Keratinocyte (primary cell): ENCODE results near the gene DNTTIP2. TPM values are rescaled to one million over a fixed set of nuclear protein-coding genes. Genes with fewer than 3 reads are reported as not detected.

Experiments used
- DNase-seq: peaks from one replicate; pipeline ENCODE4 v3.0.0-alpha.2; 2011; ENCODE audit warnings: low read depth, missing footprints, low spot score
- FAIRE-seq: peaks from 2 replicates; lab custom pipeline; 2011; peaks lifted over from hg19 to GRCh38; lab: Jason Lieb, UNC
- H2AFZ ChIP-seq: 2 replicates; pipeline ENCODE4 v1.6.0; 2012; ENCODE audit warnings: low read length, control low read depth, inconsistent platforms; ENCODE audit not compliant: control insufficient read depth
- H3K27ac ChIP-seq: 2 replicates; pipeline ENCODE4 v1.5.1; 2011; ENCODE audit warnings: low read length; ENCODE audit not compliant: control insufficient read depth, insufficient read depth
- H3K27me3 ChIP-seq: 3 replicates; pipeline ENCODE4 v1.6.0; 2011; ENCODE audit warnings: low read length; ENCODE audit not compliant: control insufficient read depth, insufficient read depth; ENCODE audit errors: extremely low read depth
- H3K36me3 ChIP-seq, 2 experiments: 2 replicates in 1 of 2; 3 replicates in 1 of 2; pipeline ENCODE4 v1.5.1; 2011; ENCODE audit warnings: low read length in 2 of 2, mild to moderate bottlenecking in 1 of 2; ENCODE audit not compliant: control insufficient read depth in 2 of 2, insufficient read depth in 2 of 2; ENCODE audit errors: extremely low read depth in 1 of 2
- H3K4me1 ChIP-seq: 3 replicates; pipeline ENCODE4 v1.5.1; 2011; ENCODE audit warnings: low read length; ENCODE audit not compliant: control insufficient read depth, insufficient read depth; ENCODE audit errors: extremely low read depth
- H3K4me2 ChIP-seq: 3 replicates; pipeline ENCODE4 v1.6.0; 2011; ENCODE audit warnings: low read depth, low read length; ENCODE audit not compliant: control insufficient read depth, insufficient read depth; ENCODE audit errors: extremely low read depth
- H3K4me3 ChIP-seq, 3 experiments: fragments of 200-600 bp in 1 of 3; sonication (generic) in 1 of 3; 2 replicates in 2 of 3; 3 replicates in 1 of 3; pipeline ENCODE4 v1.5.1; 2011 to 2016; ENCODE audit warnings: low read length in 3 of 3, mild to moderate bottlenecking in 3 of 3, control low read depth in 2 of 3, inconsistent platforms in 1 of 3, low read depth in 1 of 3, mixed read lengths in 1 of 3, mixed run types in 1 of 3, moderate library complexity in 1 of 3; ENCODE audit not compliant: control insufficient read depth in 2 of 3, insufficient read depth in 2 of 3; ENCODE audit errors: extremely low read depth in 1 of 3
- H3K79me2 ChIP-seq: 2 replicates; pipeline ENCODE4 v1.6.0; 2012; ENCODE audit warnings: low read length; ENCODE audit not compliant: control insufficient read depth, insufficient read depth
- H3K9ac ChIP-seq: 3 replicates; pipeline ENCODE4 v1.6.0; 2011; ENCODE audit warnings: low read length; ENCODE audit not compliant: control insufficient read depth, insufficient read depth; ENCODE audit errors: extremely low read depth
- H3K9me1 ChIP-seq: 3 replicates; pipeline ENCODE4 v1.6.0; 2011; ENCODE audit warnings: low read length; ENCODE audit not compliant: control insufficient read depth, insufficient read depth; ENCODE audit errors: extremely low read depth
- H3K9me3 ChIP-seq: 2 replicates; pipeline ENCODE4 v1.5.1; 2012; ENCODE audit warnings: low read depth, low read length; ENCODE audit not compliant: control insufficient read depth
- H4K20me1 ChIP-seq: 3 replicates; pipeline ENCODE4 v1.6.0; 2011; ENCODE audit warnings: low read length; ENCODE audit not compliant: control insufficient read depth, insufficient read depth; ENCODE audit errors: extremely low read depth
- CTCF ChIP-seq, 3 experiments: IDR thresholded peaks in 1 of 3; conservative IDR thresholded peaks in 1 of 3; optimal IDR thresholded peaks in 1 of 3; 2 replicates in 2 of 3; 3 replicates in 1 of 3; pipeline versions ENCODE3 to v1.5.1; 2011; ENCODE audit warnings: low read length in 3 of 3, mild to moderate bottlenecking in 3 of 3, moderate library complexity in 2 of 3, control low read depth in 1 of 3, inconsistent platforms in 1 of 3; ENCODE audit not compliant: insufficient read depth in 2 of 3; ENCODE audit errors: extremely low read depth in 1 of 3
- EZH2 ChIP-seq: IDR thresholded peaks from one replicate; pipeline ENCODE4 v1.6.1; 2012; ENCODE audit warnings: inconsistent platforms, mild to moderate bottlenecking, low read length, moderate library complexity
- dilution Hi-C: fragments of 300-500 bp; cut with MboI; formaldehyde crosslinking; loops from one replicate; pipeline ENCODE4 v1.7.0; 2020; ENCODE audit warnings: low sequenced_read_pairs; ENCODE audit not compliant: extremely low pct_ligation_motif_present
- polyA plus RNA-seq, 5 experiments: library from polyadenylated mRNA; depleted of rRNA in 3 of 5; stranded (reverse) in 3 of 5; stranded (forward) in 1 of 5; unstranded in 1 of 5; fragments of >200 nt; gene quantifications; 1 replicate in 1 of 5; 2 replicates in 3 of 5; 3 replicates in 1 of 5; pipeline versions ENCODE4 v1.2.1 to v1.2.3, GENCODE V29; 2011 to 2012; ENCODE audit warnings: missing spikeins in 2 of 5, low read depth in 1 of 5, low replicate concordance in 1 of 5

The DNTTIP2 gene
- polyA plus RNA-seq, 1 donor (not counting 4 experiments of a cell fraction or from before 2014, with no cell fraction given) = 46.2 TPM

GRCh38 chr1:93827633-93828366 lies 51.2 kb downstream of the DNTTIP2 start:
- H3K36me3 ChIP-seq = no peaks in the 10 kb centered on the region
- peak overlapping the region; percentile 33 for H3K4me2 ChIP-seq
- H3K9me3 ChIP-seq = no peaks in the 10 kb centered on the region
- TF ChIP-seq EZH2 (no peak), CTCF (optimal IDR thresholded peaks at IDR 0.05 in 1 of 3, IDR thresholded peaks at IDR 0.05 in 1 of 3, conservative IDR thresholded peaks at IDR 0.05 in 1 of 3; ENCODE audit: extremely low read depth in 1 of 3, insufficient read depth in 2 of 3, low read length in 3 of 3) (no peak)
- FAIRE-seq = peak; percentile 81
- no peak overlapping the region for H3K4me3 ChIP-seq
- no peak for DNase-seq
- H3K4me1 ChIP-seq = peaks cover 21% of the 10 kb centered on the region
- H3K9ac ChIP-seq = no peak overlapping the region
- no peaks in the 10 kb centered on the region for H4K20me1 ChIP-seq
- H3K27me3 ChIP-seq = no peaks in the 10 kb centered on the region
- dilution Hi-C loops = no loop called here
- H3K27ac ChIP-seq = no peak overlapping the region
- no peaks in the 10 kb centered on the region for H3K9me1 ChIP-seq
- H2AFZ ChIP-seq = no peak overlapping the region
- no peaks in the 10 kb centered on the region for H3K79me2 ChIP-seq

DNA sequence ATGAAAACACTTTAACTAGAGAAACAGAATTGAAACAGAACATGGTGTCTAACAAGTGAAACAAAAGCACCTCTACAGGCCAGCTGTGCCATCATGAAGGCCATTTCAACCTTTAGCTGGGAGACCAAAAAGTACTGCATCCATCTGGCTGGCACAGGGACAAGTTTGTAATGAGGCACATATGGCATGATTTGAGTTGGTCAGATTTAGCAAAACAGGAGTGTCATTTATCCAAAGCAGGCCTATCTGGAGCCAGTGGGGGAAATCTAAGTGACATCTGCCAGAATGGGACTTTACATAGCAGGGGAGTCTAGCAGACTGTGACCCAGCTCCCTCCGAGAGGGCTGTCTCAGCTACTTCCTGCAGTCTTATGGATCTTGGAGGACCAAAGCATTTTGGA lies 51.9 kb downstream of the DNTTIP2 start:
- H3K9me1 ChIP-seq = no peaks in the 10 kb centered on the region
- no peak overlapping the region for H3K4me3 ChIP-seq
- H3K79me2 ChIP-seq = no peaks in the 10 kb centered on the region
- no peak overlapping the region for H3K9ac ChIP-seq
- peak; percentile 36 for FAIRE-seq
- peaks cover 27% of the 10 kb centered on the region for H3K4me1 ChIP-seq
- H4K20me1 ChIP-seq = no peaks in the 10 kb centered on the region
- H2AFZ ChIP-seq = no peak overlapping the region
- no peak for DNase-seq
- H3K9me3 ChIP-seq = no peaks in the 10 kb centered on the region
- no peaks in the 10 kb centered on the region for H3K36me3 ChIP-seq
- H3K27ac ChIP-seq = no peak overlapping the region
- no peak overlapping the region for H3K4me2 ChIP-seq
- TF ChIP-seq CTCF (optimal IDR thresholded peaks at IDR 0.05 in 1 of 3, IDR thresholded peaks at IDR 0.05 in 1 of 3, conservative IDR thresholded peaks at IDR 0.05 in 1 of 3; ENCODE audit: extremely low read depth in 1 of 3, insufficient read depth in 2 of 3, low read length in 3 of 3) = no peak
- TF ChIP-seq EZH2 = no peak
- dilution Hi-C loops = no loop called here
- no peaks in the 10 kb centered on the region for H3K27me3 ChIP-seq
